NOMO-1 treated with dmso at 0.1 percent for 144 hours (cell line): ENCODE data around the gene EFCAB13.

Source experiments
- DNase-seq: peaks from one replicate; lab custom pipeline; 2025; ENCODE audit not compliant: unreplicated experiment; lab: John Stamatoyannopoulos, UW

Gene EFCAB13

DNA sequence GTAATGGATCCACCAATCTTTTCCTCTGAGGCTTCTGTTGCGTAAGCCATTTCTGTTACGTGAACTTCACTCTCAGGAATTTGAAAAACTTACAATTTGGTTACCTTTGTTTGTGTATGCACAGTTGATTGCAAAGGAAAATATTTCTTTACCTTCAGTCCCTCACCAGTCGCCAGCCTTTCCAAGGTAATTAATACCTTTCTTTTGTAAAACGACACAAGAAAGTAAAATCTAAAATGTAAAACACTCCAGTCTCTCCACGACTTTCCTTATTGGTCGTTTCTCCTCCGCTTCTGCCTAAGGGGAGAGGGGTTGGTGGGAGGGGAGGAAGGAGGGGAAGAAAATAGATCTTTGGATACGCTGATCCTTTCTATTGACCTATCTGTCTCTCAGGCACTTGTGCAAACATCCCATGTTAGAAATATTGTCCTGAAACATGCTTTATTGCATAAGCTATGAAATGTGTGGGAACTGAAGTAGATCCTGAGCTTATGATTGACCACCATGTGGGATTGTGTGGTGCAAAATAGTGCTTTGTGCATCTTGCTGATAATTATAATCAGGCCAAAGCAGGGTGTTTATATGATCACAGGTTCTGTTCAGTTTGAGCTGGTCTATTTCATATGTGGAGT, 32.4 kb upstream of the EFCAB13 start:
- no peak for DNase-seq

DNA sequence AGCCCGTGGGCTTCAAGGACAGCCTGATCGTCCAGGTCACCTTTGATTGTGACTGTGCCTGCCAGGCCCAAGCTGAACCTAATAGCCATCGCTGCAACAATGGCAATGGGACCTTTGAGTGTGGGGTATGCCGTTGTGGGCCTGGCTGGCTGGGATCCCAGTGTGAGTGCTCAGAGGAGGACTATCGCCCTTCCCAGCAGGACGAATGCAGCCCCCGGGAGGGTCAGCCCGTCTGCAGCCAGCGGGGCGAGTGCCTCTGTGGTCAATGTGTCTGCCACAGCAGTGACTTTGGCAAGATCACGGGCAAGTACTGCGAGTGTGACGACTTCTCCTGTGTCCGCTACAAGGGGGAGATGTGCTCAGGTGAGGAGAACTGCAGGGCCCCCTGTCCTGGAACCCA, 31.5 kb upstream of the EFCAB13 start:
- DNase-seq, result no peak

DNA sequence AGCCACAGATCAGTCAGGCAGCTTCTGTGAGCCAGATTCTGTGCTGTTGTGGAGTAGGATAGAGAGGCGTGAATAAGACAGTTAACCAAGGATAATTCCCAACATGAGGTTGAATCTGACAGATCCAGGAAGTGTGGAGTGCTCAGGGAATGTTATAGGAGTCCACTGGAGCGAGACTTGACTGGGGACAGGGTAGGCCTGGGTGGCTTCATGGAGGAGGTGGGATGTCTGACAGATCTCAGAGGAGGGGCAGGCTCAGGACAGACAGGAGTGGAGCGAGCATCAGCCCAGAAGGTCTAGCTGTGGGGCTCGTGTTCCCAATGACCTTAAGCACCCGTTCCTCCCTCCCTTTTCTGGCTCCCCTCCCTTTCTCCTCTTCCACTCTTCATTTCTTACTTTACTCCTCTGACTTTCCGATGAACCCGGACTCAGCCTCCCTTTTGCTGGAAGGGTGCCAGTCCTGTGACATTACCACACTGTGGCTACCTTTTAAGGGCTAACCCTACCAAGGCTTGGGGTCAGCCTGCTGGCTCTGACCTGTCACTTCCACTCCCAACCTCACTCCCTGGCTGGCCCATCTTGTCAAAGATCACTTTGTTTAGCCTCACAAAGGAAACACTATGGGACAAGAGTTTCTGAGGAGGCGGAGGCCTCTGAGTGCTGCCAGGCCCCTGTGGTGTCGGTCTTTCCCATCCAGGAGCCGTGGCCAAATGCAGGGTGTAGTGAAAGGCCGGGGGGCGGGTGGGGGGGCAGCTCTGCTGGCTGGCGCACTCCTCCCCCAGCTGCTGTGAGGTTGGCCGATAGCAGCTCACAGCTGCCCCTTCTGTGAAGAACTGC, 28.5 kb upstream of the EFCAB13 start:
- DNase-seq, result no peak

DNA sequence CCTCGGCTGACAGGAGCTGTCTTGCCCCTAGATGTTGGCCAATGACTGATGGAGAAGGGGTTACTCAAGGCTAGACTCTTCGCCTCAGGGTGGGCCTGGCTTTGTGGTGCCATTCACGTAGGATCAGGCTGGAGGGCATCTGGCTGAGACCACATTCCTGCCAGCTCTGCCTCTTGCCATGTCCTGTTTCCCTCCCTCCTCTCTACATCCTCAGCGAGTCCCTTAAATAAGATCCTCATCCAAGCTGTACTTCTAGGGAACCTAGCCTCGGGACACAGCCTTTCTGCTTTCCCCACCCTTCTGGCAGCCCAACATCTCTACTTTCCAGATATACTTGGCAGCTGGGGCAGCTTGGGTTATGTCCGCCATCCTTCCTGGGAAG, 27.9 kb upstream of the EFCAB13 start:
- DNase-seq, result no peak

DNA sequence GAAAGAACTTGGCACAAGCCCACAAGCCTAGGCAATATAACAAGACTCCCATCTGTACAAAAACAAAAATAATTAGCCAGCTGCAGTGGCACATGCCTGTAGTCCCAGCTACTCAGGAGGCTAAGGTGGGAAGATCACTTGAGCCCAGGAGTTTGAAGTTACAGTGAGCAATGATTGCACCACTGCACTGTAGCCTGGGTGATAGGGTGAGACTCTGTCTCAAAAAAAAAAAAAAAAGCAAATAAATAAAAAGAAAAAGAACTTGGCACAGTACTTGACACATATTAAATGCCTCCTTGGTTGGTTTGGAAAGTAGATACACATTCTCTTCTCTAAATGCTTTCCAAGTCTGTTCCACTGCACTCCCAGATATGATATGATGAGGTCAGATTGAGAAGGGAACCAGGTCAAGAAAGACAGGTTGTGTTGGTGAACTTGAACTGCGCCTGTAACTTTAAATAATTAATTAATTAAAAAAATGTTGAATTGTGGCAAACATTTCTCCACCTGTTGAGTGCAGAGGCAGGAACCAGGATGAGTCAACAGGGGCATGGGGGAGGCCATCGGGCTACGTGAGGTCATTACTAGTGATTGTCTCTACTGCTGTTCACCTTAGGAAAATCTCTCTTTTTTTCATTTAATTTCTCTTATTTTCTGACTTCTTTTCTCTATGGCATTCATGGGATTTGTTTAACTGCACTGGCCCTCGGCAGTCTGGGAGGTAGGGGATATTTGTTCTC, 25.9 kb upstream of the EFCAB13 start:
- no peak for DNase-seq

DNA sequence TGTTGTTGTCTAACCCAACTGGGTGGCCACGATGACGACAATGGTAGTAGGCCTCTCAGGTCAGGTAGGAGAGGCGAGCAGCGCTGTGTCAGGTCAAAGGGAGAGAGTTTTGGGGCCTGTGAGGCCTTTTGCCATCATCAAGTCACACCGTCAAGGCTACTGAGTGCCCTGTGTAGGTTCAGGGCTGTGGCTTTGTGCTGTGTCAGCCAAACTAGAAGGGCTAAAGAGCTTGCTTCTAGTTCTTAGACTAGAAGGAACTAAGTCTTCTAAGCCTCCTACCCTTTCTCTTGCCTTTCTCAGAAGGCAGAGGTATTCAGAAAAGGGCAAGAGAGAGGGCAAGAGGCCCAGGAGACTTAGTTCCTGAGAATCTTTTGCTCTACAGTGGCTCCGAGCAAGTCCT, 25.0 kb upstream of the EFCAB13 start:
- no peak for DNase-seq

DNA sequence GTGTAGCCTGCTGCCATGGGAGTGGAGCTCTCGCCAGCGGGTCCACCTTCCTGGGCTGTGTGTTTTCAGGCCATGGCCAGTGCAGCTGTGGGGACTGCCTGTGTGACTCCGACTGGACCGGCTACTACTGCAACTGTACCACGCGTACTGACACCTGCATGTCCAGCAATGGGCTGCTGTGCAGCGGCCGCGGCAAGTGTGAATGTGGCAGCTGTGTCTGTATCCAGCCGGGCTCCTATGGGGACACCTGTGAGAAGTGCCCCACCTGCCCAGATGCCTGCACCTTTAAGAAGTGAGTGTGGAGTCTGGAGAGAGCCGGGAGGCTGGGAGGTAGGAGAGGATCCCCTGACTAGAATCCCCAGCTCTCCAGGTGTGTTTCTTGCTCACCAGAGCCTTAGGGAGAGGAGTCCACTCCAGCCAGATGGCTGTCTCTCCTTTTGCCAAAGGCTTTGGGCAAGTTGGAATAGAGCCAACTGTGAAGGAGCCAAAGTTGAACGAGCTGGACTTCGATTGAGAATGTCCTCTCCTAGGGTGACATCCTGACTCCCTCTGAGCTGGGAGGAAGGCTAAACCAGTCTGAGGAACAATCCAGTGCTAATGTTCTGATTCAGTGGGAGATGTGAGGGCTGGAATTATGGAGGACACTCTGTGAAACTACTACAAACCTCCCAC, 24.4 kb upstream of the EFCAB13 start:
- no peak for DNase-seq

DNA sequence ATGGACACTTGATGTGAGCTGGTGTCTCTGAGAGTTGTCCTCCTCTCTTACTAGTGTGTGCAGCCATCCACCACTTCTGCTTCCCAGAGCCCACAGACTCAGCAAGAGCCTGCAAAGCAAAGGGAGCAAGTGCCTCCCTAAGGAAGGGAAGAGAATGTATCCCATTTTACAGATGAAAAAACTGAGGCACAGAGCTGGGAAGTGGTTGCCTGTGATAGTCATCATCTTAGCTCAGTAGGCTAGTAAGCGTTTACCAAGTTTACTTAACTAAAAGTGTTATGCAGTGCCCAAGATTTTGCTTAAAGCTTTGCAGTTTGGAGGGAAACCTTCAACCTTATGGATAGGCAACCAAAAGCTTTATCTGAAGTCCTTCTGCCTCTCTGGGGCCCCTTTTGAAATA, 23.0 kb upstream of the EFCAB13 start:
- DNase-seq, result no peak

DNA sequence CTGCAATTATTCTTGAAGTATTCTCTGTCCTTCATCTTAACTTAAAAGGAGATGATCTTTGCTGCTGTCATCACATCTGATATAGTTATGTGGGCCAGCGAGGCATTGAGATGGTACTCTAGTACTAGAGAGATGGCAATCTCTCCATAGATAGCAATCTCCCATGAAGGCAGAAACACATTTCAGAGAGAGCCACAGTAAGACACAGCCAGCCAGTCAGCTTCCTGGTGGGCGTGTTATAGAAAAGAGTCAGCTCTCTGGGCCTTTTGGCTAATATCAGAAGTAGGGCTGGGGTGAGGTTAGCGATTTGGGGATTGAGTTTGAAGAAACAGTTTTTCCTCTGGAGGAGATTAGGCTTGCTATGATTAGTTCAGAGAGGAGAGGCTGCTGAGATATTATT, 22.6 kb upstream of the EFCAB13 start:
- no peak for DNase-seq

DNA sequence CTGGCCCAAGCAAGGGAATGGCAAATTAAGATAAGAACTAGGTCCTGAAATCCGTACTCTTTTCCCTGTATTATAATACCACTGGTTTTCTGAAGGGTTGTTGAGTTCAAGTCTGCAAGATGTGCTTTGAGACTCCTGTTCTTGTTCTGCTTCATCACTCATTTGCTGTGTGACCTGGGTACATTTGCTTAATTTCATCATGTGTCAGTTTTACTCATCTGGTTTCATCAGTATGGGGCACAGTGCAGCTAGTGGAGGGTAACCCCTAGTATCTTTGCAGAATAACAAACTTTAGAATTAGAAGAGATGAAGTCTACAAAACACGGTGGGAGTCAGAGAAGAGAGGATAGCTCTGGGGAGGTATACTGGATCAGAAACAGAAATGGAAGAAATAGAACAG, 21.9 kb upstream of the EFCAB13 start:
- no peak for DNase-seq

DNA sequence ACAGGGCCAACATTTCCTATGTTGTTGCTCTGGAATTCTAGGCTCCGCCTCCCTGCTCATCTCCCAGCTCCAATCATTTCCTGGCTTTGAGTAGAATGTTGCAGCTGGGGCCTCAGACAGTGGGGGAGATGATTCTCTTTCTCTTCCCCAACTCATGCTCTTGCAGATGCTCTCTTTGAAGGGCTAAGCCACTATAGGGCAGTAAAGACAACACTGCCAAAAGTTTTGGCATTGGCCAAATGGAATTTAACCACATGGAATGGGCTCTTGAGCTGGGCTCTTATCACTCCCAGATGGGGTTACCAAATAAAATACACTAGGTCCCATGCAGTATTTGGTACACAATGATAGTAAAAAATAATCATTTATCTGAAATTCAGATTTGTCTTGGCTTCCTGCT, 19.6 kb upstream of the EFCAB13 start:
- no peak for DNase-seq

DNA sequence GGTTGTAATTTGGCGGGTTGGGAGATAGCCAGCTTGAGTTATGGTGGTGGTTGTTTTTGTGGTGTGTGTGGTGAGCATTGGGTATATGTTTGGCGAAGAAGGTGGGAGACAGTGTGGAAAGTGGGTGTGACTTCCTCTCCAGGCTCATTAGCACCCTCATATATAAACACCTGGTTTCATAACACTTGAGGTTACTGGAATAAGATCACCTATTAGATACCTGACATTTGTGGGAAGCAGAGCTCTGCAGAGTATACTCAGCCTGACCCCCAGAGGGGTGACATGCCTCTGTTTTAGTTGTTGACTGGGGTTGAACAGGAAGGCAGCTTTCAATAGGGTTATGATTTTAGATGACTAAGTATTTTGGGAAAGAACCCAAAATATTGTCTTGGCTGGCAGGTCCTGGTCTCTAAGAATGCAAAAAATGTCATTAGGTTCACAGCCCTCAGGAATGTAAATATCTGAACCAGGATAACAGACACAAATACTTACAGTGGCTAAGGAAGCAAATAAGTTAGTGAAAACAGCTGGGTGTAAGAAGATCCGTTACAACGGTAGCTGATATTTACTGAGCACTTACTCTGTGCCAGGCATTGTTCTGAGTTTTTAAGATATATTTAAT, 18.3 kb upstream of the EFCAB13 start:
- no peak for DNase-seq

DNA sequence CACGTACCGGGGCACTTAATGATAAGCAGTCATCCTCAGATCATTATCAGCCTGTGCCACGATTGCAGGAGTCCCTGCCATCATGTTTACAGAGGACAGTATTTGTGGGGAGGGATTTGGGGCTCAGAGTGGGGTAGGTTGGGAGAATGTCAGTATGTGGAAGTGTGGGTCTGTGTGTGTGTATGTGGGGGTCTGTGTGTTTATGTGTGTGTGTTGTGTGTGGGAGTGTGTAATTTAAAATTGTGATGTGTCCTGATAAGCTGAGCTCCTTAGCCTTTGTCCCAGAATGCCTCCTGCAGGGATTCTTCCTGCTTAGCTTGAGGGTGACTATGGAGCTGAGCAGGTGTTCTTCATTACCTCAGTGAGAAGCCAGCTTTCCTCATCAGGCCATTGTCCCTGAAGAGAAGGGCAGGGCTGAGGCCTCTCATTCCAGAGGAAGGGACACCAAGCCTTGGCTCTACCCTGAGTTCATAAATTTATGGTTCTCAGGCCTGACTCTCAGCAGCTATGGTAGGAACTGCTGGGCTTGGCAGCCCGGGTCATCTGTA, 13.5 kb upstream of the EFCAB13 start:
- DNase-seq, result no peak

DNA sequence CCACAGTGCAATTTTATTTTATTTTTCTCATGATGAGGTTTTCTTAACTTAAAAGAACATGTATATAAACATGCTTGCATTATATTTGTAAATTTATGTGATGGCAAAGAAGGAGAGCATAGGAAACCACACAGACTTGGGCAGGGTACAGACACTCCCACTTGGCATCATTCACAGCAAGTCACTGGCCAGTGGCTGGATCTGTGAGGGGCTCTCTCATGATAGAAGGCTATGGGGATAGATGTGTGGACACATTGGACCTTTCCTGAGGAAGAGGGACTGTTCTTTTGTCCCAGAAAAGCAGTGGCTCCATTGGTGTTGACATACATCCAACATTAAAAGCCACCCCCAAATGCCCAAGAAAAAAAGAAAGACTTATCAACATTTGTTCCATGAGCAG, 12.3 kb upstream of the EFCAB13 start:
- DNase-seq, result no peak

DNA sequence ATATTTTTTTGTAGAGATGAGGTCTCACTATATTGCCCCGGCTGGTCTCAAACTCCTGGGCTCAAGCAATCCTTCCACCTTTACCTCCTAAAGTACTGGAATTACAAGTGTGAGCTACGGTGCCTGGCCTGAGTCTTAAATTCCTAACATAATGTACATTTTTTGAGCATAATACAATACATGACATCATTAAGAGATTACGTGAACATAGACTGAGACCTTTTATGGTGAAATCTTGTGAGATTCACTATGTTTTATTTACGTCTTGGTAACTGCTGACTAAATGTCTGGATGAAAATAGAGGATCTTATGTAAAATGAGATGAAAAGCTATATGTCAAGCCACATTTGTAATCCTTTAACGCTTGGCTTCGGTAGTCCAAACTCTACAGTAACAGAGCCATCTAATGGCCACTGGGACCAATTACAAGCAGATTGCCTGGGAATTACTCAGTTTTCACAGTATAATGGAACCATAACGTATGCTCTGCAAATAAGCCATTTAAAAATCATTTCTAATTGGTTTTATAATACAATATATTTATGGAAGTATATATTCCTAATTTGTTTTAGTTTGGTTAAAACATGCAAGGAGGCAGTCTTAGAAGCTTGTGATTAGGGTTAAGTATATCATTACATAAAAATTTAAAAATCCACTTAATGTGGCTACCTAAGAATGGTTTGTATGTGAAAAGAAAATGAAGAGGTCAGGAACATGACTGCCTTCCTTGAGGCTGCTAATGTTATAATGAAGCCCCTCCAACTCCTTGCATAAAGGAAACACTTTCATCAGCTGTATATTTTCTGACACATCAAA, 8.1 kb upstream of the EFCAB13 start:
- peak; percentile 17 for DNase-seq

DNA sequence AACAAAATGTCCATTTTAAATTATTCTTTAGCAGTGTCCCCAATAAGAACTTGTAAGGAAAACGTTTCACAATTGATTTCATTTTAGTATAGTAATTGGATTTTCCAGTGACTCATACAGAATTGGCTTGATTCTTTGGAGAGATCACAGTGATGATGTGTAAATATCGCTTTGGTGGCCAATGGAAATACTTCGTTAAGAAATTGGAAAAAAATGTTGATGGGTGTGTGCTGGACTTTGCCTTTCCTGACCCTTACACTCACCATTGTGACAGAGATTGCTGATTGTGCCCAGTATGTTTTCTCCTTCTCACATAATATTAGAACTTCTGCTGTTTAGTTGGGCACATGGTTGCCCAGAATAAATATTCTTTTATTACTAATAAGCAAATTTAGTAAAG, 7.4 kb upstream of the EFCAB13 start:
- DNase-seq, result no peak

DNA sequence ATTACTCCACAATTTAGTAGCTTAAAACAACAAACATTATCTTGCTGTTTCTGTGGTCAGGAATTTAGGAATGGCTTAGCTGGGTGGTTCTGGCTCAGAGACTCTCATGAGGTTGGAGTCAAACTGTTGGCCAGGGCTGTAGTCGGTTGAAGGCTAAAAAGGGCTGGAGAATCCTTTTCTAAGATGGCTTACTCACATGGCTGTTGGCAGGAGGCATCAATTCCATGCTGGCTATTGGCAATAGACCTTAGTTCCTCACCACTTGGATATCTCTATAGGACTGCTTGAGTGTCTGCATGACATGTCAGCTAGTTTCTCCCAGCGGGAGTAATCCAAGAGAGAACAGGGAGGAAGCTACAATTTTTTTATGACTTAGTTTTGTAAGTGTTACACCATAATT, 6.6 kb upstream of the EFCAB13 start:
- no peak for DNase-seq

DNA sequence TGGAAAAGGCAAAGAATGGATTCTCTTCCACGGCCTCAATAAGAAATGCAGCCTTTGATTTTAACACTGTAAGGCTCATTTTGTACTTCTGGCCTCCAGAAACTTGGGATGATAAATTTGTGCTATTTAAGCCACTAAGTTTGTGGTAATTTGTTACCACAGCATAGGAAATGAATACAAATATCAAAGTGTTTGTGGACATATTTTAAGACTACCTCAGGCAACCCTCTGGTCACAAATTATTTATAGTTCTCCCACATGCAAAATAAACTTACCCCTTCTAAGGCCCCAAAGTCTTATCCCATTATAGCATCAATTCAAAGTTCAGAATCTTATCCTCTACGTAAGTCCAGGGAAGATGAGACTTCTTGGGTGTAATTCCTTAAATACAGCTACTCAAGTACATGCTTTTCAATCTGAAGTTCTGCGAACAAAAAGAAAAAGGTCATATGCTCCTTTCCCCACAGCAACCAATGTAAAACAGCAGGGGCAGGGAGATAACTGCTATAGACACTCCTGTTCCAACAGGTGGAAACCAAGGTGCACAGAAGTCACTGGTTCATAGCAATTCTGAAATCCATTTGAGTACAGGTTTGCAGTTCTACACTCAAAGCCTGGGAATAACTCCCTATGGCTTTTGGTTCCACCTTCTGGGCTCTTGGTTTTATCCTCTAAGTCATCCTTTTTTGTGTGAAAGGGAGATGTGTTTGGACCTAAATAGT, 5.4 kb upstream of the EFCAB13 start:
- no peak for DNase-seq

DNA sequence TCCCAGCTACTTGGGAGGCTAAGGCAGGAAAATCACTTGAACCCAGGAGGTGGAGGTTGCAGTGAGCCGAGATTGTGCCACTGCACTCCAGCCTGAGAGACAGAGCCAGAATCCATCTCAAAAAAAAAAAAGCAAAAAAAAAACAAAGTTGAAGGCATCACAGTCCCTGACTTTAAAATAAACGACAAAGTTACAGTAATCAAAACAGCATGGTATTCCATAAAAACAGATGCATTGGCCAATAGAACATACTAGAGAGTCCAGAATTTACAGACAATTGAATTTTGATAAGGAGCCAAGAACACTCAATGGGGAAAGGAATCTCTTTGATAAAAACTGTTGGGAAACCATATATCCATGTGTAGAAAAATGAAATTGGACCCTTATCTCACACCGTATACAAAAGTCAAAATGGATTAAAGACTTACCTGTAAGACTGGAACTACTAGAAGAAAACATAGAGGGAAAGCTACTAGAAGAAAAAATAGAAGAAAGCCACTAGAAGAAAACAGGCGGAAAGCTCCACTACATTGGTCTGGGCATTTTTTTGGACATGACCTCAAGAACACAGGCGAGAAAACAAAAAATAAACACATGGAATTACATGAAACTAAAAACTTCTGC, 2.8 kb upstream of the EFCAB13 start:
- DNase-seq, result no peak
